ENCODE data around the gene CRABP2.

Gene CRABP2

GRCh38 chr1:156742017-156742416, 36.6 kb upstream of the CRABP2 start:
- no peak for DNase-seq (ENCODE audit: low read depth)

- DNase-seq (ENCODE audit: low read depth) = no peak
These were observed 36.1 kb upstream of the CRABP2 start for GRCh38 chr1:156741481-156741983.

- peak; percentile 94 for DNase-seq (ENCODE audit: low read depth)
These were observed 35.5 kb upstream of the CRABP2 start, which contains the start of gene MRPL24 for GRCh38 chr1:156740741-156741480. TSS of gene MRPL24 (minus strand) at chr1:156741088. CDS start at chr1:156738704, 2,384 bp downstream.

DNA sequence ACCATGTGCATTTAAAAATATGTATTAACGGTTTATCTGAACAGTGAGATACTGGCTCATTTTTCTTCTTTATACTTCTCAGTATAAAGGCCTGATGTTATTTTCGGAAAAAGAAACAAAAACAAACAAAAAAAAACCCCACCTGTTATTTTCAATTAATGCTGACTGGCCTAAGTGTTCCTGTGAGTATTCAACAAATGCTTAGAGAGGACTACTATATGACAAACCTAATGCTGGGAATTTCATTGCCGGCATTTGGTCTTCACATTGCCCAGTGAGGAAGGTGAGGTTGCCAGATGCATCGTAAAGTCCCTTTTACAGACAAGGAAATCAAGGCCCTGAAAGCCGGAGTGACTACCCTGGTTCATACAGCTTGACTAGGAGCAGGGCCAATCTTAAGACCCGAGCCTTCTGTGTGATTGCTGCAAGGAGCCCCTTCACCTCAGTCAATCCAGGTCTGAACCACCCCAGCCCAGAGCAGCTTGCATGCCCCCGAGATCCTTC, 34.9 kb upstream of the CRABP2 start:
- no peak for DNase-seq (ENCODE audit: low read depth)

DNA sequence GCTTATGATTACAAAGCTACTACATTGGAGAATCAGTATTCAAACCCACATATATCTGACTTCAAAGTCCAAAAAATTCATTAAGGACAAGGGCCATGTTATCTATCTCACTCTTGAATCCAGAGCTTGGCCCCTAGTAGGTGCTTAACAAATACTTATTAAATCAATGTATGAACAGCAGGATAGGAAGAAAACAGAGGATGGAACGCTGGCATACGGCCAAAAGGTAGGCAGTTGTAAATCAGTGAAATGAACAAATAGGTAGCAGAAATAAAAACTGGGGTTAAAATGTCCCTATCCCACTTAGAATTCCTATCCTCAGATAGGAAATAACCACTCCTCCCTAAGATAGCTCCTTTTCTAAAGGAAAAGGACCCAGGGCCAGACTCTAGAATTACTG, 33.5 kb upstream of the CRABP2 start:
- no peak for DNase-seq (ENCODE audit: low read depth)

DNA sequence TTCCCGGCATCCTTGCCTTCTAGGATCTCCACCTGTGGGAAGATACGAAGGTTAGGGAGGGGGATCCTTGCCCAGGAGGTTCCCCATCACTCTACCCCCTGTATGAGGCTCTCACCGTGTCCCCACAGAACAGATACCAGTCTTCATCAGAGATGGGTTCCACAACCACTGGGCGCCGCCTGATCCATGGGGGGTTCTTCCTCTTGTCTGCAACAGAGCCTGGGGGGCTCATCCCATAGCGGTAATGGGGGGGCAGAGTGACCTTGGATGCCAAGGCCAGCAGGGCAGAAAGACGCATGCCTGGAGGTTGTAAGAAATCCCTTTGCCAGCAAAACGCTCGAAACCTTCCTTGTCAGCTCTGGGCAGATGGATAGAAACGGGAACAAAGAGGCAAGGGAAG, 33.0 kb upstream of the CRABP2 start:
- DNase-seq (ENCODE audit: low read depth) = no peak

GRCh38 chr1:156733989-156734584, 28.7 kb upstream of the CRABP2 start:
- no peak for DNase-seq (ENCODE audit: low read depth)

- peak; percentile 96 for DNase-seq (ENCODE audit: low read depth)
These were observed 23.4 kb upstream of the CRABP2 start, which contains the start of gene ISG20L2 for GRCh38 chr1:156728599-156729462. TSS of gene ISG20L2 (minus strand) at chr1:156728766. CDS start at chr1:156727652, 1,114 bp downstream.

- DNase-seq (ENCODE audit: low read depth) = peak; percentile 52
These were observed 22.7 kb upstream of the CRABP2 start, which contains the start of gene METTL25B for GRCh38 chr1:156727926-156728598. TSS of gene METTL25B (plus strand) at chr1:156728469. CDS start at chr1:156729105, 636 bp downstream.

GRCh38 chr1:156727492-156727891, 22.1 kb upstream of the CRABP2 start:
- no peak for DNase-seq (ENCODE audit: low read depth)

DNA sequence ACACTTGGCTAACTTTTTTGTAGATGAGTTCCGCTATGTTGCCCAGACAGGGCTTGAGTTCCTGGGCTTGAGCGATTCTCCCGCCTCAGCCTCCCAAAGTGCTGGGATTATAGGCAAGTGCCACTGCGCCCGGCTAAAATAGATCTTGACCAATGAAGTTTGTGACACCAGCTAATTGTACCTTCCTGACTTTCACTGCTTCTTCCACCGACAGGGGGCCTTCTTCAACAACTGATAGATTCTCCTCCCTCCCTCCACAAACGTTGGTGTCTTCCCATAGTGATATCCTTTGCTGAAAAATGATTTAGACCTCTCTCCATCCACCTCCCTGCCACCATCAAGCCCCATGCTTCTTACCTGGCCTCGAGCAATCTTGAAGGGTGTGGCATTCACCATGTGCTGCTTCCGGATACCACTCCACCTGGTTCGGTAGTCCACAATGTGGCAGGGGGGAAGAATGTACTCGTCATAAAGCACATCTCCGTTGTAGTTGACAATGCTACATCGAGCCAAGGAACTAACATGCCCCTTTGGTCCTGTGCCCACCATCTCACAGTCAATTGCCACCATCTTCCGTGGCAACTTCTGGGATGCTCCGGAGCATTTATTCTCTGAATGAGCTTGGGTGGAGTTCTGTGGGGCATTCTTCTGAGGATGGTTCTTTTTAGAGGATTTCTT, 21.3 kb upstream of the CRABP2 start:
- DNase-seq (ENCODE audit: low read depth) = peak; percentile 16

DNA sequence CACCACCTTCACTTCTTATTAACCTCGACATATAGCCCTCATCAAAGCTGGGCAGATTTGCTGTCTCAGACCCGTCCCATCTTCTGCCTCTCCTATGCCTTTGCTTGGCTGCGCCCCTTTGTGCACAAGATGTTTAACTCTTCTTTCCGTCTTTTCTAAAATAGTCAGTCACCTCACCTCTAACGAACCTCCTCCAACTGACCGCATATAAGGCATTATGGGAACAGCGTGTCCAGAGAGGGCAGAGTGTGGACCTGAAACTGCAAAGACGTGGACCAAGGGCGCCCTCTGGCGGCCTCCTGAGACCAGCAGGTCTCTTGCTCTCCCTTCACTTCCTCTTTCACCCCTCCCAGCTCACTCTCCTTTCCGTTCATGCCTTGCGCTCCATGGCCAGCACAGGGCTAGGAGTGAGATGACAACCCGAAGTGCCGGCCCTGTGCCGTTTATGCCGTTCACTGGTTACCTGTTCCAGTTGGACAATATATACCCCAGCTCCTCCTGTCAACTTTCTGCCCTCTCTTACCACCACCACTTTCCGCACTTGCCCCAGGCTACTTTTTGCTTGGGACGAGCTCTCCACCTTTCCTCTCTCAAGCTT, 20.4 kb upstream of the CRABP2 start:
- DNase-seq (ENCODE audit: low read depth) = peak; percentile 70

GRCh38 chr1:156721535-156721934, 16.2 kb upstream of the CRABP2 start:
- DNase-seq (ENCODE audit: low read depth) = no peak

DNA sequence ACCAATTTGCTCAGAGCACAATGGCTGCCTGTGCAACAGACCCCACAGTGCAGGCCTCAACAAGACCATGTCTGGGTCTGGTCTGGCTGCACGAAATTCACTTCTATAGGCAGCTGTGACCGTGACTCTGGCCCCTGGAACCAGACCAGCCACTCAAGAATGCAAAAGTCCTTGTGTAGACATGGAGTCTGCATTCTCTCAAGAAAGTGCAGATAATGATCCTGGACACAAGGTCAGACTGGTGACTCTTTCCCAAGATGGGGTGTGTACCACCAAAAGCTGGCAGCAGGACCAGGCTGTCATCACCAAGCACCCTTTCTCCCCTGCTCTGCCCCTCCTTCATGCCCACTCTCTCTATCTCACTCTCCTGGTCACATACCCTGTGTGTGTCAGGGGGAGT, 15.7 kb upstream of the CRABP2 start:
- no peak for DNase-seq (ENCODE audit: low read depth)

DNA sequence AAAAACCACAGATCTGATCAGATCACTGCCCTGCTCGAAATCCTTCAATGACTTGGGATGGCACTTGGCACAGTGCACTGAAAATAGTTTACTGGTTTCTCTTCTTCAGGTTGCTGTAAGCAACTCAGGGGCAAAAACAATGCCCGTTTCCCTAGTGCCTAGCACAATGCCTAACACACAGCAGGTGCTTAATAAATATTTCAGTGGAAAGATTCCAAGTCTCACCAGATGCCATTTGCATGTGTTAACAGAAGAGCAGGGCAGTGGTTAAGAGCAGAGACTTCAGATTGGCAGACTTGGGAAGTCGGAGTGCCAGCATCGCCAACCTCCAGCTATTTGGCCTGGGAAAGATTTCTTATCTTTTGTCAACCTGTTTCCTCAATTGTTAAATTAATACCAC, 12.0 kb upstream of the CRABP2 start:
- DNase-seq (ENCODE audit: low read depth) = no peak

- DNase-seq (ENCODE audit: low read depth) = no peak
These were observed 9.4 kb upstream of the CRABP2 start for GRCh38 chr1:156714830-156715229.

DNA sequence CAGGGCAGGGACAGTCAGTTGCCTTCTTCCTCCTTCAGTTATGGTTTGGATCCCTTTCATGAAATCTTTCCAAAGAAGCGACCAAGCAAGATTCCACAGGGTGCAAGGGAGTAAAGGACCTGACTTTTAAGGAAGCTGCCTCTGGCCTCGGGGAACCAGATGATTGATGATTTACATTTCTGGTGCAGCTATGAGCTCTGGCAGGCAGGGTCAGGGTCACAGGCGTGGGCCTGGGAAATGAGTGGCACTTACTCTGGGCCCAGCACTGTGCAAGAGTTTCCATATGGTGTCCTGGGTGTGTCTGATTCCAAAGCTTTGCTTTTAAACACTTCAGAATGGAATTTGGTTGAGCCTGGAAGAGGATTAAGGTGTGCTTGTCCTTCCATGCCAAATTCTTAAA, 7.2 kb upstream of the CRABP2 start:
- DNase-seq (ENCODE audit: low read depth) = no peak

DNA sequence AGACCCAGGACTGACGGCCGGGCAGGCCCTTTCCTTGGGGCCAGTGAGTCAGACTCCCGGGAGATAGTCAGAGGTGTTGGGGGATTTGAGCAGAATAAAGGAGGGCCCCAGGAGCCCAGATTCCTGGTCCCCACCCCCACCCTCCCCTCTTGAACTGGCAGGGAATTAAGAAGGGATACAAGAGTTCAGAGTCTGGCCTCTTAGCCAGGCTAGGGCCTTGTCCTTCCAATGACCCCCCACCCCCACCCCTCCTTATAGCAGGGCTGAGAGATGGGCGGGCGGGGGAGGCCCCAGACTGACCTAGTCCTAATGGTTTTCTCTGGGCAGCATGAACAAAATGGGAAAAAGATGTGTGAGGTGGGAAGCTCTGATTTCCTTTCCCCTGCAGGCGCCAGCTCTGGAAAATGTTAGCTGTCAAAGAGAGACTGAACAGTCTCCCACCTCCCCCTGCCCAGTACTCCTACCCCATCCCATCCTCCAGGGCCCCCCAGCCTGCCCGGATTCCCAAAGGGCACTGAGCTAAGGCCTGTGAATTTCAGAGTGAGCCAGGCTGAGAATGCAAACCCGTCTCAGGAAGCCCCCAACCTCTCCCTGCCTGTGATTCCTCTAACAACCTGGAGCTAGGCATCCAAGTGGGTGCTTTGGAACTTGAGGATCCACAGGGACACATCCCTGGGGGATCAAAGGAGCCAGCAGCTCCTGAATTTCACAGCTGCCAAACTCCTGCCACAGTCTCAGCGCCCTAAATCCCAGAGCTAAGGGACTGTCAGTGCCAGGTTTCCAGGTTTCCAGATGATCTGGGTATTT, 5.8 kb upstream of the CRABP2 start:
- DNase-seq (ENCODE audit: low read depth) = no peak

DNA sequence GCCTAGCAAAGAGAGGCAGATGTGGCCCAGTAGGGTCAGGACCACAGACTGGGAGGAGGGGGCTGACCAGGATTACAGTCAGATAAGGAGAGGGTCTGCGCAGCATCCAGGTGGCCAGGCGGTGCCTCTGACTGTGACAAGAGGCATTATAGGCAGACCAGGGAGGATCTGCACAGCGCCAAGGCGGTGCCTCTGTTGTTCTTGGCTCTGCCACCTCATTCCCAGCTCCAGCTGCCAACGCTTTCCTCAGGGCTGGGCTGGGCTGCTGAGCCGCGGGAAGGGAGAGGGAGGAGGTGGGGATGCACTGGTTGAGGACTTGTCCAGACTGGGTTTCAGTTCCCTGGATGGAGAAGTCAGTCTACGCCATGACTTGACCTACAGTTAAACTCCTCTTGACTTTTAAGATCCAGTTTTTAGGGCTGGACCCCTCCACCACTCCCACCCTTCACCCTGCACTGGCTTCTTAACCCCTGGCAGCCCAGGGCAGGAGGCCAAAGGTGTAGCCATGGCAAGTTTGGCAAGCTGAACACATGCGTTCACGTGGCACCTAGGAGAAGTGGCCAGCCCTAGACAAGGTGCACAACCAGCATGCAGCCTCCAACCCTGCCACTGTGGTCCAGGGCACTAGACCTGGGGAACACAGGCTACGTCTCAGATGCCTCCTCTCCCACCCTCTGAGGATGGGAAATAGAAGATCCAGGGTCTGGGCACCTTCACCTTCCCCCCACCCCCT, 4.5 kb upstream of the CRABP2 start:
- DNase-seq (ENCODE audit: low read depth) = no peak

Measured in T follicular helper cell (primary cell).